ENCODE measurements around the gene MCM9. TPM values are rescaled to one million over a fixed set of nuclear protein-coding genes. Genes with fewer than 3 reads are reported as not detected.
A peak's percentile ranks its signal among the peaks of the same experiment; 100 is the strongest.

MCM9 gene
- total and polyA plus RNA-seq, 2 of the 13 experiments (the other 11 are each of a cell fraction or from before 2014, with no cell fraction given), result 3.8 to 17.2 TPM

DNA sequence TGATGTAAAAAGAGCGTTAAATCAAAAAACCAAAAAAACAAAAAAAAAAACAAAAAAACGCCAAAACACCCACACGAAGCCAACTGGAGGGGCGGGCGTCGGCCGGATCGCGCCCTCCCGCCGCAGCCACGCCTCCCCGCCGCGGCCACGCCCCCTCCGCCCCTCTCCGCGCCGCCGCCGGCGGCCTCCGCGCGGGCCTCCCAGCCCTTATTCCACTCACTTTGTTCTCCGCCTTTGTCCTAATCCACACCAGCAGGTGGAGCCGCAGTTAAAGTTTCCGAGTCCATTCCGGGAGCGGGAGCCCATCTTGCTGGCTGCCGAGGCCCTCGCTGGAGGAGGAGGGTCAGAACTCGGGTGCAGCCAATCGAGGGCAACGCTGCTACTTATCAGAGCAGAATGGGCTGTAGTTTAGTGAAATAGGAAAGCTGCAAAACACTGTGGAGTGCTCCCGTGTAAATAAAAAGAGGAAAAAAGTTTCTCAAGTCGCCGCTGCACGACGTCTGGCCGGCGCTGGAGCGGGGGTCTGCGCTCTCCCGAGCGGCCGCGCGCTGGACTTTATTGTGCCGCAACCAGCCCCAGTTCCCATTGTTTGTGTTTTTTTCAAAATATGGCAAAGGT lies 41.0 kb downstream of the MCM9 start, which contains the start of gene ASF1A (continued):
- TF ChIP-seq, protein P1, sequence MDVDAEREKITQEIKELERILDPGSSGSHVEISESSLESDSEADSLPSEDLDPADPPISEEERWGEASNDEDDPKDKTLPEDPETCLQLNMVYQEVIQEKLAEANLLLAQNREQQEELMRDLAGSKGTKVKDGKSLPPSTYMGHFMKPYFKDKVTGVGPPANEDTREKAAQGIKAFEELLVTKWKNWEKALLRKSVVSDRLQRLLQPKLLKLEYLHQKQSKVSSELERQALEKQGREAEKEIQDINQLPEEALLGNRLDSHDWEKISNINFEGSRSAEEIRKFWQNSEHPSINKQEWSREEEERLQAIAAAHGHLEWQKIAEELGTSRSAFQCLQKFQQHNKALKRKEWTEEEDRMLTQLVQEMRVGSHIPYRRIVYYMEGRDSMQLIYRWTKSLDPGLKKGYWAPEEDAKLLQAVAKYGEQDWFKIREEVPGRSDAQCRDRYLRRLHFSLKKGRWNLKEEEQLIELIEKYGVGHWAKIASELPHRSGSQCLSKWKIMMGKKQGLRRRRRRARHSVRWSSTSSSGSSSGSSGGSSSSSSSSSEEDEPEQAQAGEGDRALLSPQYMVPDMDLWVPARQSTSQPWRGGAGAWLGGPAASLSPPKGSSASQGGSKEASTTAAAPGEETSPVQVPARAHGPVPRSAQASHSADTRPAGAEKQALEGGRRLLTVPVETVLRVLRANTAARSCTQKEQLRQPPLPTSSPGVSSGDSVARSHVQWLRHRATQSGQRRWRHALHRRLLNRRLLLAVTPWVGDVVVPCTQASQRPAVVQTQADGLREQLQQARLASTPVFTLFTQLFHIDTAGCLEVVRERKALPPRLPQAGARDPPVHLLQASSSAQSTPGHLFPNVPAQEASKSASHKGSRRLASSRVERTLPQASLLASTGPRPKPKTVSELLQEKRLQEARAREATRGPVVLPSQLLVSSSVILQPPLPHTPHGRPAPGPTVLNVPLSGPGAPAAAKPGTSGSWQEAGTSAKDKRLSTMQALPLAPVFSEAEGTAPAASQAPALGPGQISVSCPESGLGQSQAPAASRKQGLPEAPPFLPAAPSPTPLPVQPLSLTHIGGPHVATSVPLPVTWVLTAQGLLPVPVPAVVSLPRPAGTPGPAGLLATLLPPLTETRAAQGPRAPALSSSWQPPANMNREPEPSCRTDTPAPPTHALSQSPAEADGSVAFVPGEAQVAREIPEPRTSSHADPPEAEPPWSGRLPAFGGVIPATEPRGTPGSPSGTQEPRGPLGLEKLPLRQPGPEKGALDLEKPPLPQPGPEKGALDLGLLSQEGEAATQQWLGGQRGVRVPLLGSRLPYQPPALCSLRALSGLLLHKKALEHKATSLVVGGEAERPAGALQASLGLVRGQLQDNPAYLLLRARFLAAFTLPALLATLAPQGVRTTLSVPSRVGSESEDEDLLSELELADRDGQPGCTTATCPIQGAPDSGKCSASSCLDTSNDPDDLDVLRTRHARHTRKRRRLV (CRISPR knock-in tag; IDR thresholded peaks at IDR 0.05), result peak; percentile 43; the same call in 1 of the 2 replicates
- TF ChIP-seq PLSCR1 (CRISPR knock-in tag; IDR thresholded peaks at IDR 0.05; ENCODE audit: borderline replicate concordance) (no peak), CCAR2 (optimal IDR thresholded peaks at IDR 0.05; ENCODE audit: low read depth, low read length) (peak; percentile 79), BHLHE40 (IDR thresholded peaks at IDR 0.05; ENCODE audit: low read length) (no peak), ZBTB44 (CRISPR knock-in tag; IDR thresholded peaks at IDR 0.05) (no peak), ZNF143 (CRISPR knock-in tag; IDR thresholded peaks at IDR 0.05) (peak; percentile 12; the same call in 1 of the 2 replicates), FOXP1 (IDR thresholded peaks at IDR 0.05) (no peak), FOXP1 (CRISPR knock-in tag; IDR thresholded peaks at IDR 0.05) (no peak), NFKBIZ (CRISPR knock-in tag; IDR thresholded peaks at IDR 0.05) (peak; percentile 60; the same call in 1 of the 2 replicates), ZNF33B (CRISPR knock-in tag; IDR thresholded peaks at IDR 0.05) (peak; percentile 17; the same call in 1 of the 2 replicates), PHF8 (CRISPR knock-in tag; IDR thresholded peaks at IDR 0.05) (peak; percentile 85), NCOA5 (CRISPR knock-in tag; IDR thresholded peaks at IDR 0.05) (0 out of 2 replicates have a peak, but pooled peaks have one; percentile 12), DNMT3B (CRISPR knock-in tag; conservative IDR thresholded peaks at IDR 0.05) (no peak), CBX1 (IDR thresholded peaks at IDR 0.05; ENCODE audit: low read depth) (no peak), ZNF17 (CRISPR knock-in tag; IDR thresholded peaks at IDR 0.05) (no peak), NFE2L1 (CRISPR knock-in tag; IDR thresholded peaks at IDR 0.05; ENCODE audit: borderline replicate concordance) (no peak), ZNF792 (CRISPR knock-in tag; IDR thresholded peaks at IDR 0.05) (peak; percentile 43), ZNF546 (CRISPR knock-in tag; conservative IDR thresholded peaks at IDR 0.05) (no peak), ZNF180 (CRISPR knock-in tag; IDR thresholded peaks at IDR 0.05; ENCODE audit: borderline replicate concordance, low read depth) (no peak; the same call in 1 of the 2 replicates), ATF7 (IDR thresholded peaks at IDR 0.05) (no peak), ATF7 (CRISPR knock-in tag; IDR thresholded peaks at IDR 0.05) (no peak; the same call in 1 of the 2 replicates), ZNF160 (CRISPR knock-in tag; IDR thresholded peaks at IDR 0.05) (peak; percentile 24; the same call in 1 of the 2 replicates), FOSL2 (CRISPR knock-in tag; IDR thresholded peaks at IDR 0.05) (peak; percentile 53), ZMYM2 (CRISPR knock-in tag; IDR thresholded peaks at IDR 0.05) (peak; percentile 70), SMAD3 (CRISPR knock-in tag; IDR thresholded peaks at IDR 0.05) (peak; percentile 91)
- TF ChIP-seq, protein P2, sequence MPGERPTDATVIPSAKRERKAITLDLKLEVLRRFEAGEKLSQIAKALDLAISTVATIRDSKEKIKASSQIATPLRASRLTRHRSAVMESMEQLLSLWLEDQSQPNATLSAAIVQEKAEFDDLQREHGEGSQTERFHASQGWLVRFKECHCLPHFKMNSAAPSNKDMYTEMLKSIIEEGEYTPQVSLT (CRISPR knock-in tag; IDR thresholded peaks at IDR 0.05; ENCODE audit: borderline replicate concordance, low read depth), result 0 out of 2 replicates have a peak, but pooled peaks have one; percentile 5
